OCI-M2 (cell line): ENCODE measurements around the gene ADCY6.

ENCODE experiments used
- DNase-seq: peaks from one replicate; lab custom pipeline; 2025; ENCODE audit not compliant: unreplicated experiment; lab: John Stamatoyannopoulos, UW

The ADCY6 gene

GRCh38 chr12:48788854-48789775 lies at the start of gene ADCY6:
ADCY6 (minus strand) TSS chr12:48789089; CDS start chr12:48783434, 5,655 bp downstream.
- no peak for DNase-seq

GRCh38 chr12:48838048-48838447 lies 49.2 kb upstream of the ADCY6 start:
- no peak for DNase-seq

- no peak for DNase-seq
Measured at GRCh38 chr12:48832321-48833060, 43.6 kb upstream of the ADCY6 start.

DNA sequence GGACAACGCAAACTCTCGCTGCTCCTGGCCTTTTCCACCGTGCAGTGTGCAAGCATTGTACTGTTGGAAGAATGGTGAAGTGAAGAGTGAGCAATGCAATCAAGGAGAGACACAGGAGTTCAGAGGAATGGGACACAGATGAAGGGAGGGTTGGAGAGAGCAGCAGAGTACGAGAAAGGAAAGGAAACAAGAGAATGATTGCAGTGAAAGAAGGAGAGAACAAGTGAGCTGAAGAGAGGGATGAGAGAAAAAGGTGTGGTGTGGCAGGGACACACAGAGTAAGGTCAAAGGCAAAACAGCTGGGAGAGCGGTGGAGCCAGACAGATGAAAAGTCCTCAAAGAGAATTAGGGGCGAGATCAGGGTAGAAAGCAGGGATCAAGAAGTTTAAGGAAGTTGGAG lies 42.4 kb upstream of the ADCY6 start:
- no peak for DNase-seq

GRCh38 chr12:48828841-48829575 lies 40.1 kb upstream of the ADCY6 start:
- no peak for DNase-seq

DNA sequence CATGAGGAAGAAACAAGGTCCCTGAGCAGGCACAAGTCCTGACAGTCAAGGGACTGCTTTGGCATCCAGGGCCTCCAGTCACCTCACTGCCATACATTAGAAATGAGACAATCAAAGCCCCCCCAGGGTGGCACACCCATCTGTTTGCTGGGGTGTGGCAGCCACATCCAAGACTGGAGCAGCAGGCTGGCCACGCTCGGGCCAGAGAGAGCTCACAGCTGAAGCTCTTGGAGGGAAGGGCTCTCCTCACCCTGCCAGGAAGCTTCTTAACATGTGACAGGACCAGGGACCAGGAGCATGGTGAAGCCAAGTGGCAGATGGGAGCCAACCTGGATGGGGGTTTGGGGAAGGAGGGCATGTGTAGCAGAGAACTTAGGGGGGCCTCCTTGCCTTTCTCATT lies 39.4 kb upstream of the ADCY6 start:
- DNase-seq = no peak

DNA sequence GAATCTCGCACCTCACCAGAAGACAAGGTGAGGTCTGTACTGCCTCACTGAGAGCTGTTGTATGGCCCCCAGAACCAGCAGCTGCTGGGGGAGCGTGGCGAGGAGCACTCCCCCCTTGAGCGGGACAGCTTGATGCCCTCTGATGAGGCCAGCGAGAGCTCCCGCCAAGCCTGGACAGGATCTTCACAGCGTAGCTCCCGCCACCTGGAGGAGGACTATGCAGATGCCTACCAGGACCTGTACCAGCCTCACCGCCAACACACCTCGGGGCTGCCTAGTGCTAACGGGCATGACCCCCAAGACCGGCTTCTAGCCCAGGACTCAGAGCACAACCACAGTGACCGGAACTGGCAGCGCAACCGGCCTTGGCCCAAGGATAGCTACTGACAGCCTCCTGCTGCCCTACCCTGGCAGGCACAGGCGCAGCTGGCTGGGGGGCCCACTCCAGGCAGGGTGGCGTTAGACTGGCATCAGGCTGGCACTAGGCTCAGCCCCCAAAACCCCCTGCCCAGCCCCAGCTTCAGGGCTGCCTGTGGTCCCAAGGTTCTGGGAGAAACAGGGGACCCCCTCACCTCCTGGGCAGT lies 38.7 kb upstream of the ADCY6 start:
- no peak for DNase-seq

- DNase-seq = no peak
Measured at GRCh38 chr12:48827026-48827425, 38.1 kb upstream of the ADCY6 start.

DNA sequence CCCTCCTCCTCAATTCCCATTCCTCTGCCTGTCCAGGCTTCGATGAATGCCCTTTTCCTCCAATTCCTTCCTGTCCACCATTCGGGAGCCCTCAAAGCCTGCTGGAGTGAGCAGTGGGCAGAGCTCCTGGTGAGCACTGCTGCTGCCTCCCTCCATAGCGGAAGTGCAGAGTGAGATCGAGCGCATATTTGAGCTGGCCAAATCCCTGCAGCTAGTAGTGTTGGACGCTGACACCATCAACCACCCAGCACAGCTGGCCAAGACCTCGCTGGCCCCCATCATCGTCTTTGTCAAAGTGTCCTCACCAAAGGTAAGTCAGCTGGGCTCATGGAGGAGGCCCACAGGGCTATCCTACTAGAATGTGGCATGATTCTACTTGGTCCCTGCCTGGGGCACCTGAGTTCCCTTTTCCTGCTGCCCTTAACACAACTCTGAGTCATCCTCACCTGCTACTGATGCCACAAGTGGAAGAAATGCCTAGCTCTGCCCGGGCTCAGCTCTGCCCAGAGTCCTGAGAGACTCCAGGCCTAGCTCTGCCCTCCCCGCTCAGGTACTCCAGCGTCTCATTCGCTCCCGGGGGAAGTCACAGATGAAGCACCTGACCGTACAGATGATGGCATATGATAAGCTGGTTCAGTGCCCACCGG lies 37.4 kb upstream of the ADCY6 start:
- no peak for DNase-seq

DNA sequence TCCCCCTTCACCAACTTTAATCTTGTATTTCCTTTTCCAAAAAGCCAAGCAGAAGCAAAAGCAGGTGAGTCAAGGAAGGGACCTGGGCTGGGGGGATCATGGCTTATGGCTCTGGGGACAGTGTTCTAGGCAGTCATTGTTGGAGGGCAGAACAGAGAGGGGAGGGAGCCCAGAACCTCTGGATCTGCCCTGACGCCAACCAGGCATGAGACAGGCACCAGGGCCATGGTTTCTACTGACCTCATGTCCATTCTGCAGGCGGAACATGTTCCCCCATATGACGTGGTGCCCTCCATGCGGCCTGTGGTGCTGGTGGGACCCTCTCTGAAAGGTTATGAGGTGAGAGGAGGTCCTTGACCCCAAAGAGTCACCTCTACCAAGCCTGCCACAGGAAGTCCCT lies 36.0 kb upstream of the ADCY6 start:
- no peak for DNase-seq

- no peak for DNase-seq
Measured at GRCh38 chr12:48824112-48824511, 35.2 kb upstream of the ADCY6 start.

DNA sequence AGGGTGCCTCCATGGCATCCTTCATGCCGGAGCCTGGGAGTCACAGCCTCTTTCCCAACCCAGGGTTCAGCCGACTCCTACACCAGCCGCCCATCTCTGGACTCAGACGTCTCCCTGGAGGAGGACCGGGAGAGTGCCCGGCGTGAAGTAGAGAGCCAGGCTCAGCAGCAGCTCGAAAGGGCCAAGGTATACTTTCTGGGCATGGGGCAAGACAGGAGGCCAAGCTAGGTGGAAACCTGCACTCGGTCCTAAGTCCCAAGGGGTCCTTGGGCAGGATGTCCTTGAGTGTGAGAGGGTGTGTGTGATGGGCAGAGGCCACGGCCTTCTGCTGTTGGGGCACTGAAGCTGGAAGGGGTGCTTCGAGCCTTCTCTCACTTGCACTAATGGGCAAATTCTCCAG lies 34.4 kb upstream of the ADCY6 start:
- DNase-seq = no peak

DNA sequence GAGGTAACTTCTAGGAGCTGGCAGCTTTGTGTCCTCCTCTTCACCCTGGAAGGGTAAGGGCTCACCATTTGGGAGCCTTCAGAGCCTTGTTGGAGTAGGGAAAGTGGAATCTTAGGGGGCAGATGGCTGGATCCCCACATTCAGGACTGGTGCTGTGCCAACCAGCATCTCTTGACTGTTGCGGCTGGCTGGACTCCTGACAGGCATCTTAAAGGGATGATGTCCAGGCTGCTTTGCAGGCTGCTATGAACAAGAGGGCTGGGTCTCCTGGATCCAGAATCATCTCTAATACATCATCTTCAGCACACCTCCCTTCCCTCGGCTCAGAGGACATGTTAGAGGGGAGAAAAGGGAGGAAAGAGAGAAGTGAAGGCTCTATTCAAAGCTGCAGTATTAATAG lies 33.8 kb upstream of the ADCY6 start:
- DNase-seq = no peak

DNA sequence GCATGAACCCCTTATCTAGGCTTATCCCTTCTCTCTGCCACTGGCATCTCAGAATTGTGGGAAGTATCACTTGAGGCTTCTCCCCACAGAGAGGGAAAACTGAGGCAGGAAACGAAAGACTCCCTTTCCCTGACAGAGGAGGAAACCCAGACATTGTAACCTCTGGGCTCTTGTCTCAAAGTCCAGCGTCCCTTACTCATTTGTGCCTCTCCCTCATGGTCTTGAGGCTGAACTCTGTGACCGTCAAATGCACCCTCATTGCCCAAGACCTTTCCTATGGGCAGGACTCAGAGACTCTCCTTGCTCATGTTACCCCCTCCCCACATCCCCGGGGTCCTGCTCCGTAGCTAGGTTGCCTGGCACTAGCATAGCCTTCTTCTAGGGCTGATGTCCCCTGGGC lies 33.2 kb upstream of the ADCY6 start:
- DNase-seq = no peak

DNA sequence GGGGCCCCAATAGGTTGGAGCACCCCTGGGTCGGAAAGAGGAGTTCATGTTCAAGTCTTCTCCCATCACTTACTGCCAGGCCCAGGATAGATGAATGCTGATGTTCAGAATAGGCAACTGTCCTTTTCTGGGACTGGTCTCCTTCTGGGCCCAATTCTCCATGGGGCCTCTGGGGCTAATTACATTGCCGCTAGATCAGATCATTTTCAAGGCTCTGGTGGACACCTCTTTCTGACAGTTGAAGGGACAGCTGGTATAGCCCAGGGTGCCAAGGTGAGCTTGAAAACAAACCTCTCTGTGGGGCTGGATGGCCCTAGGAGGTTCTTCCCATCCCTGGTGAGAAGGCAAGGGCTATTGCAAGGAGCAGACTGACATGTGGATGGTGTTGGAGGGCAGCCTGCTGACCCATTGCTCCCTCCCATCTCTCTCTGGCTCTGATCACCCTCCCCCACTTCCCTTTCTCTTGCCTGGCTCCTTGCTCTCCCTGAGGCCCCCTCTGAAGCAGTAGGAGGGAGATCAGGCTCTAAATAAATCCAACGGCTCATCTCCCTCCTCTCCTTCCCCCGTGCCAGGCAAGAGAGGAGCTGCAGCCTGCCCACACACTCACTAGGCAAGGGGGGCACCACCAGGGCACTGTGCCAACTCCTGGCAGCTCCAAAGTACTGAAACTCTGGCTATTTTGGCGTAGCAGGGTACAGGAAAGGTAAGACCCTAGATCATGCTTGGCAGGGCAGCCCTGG lies 31.3 kb upstream of the ADCY6 start:
- no peak for DNase-seq

DNA sequence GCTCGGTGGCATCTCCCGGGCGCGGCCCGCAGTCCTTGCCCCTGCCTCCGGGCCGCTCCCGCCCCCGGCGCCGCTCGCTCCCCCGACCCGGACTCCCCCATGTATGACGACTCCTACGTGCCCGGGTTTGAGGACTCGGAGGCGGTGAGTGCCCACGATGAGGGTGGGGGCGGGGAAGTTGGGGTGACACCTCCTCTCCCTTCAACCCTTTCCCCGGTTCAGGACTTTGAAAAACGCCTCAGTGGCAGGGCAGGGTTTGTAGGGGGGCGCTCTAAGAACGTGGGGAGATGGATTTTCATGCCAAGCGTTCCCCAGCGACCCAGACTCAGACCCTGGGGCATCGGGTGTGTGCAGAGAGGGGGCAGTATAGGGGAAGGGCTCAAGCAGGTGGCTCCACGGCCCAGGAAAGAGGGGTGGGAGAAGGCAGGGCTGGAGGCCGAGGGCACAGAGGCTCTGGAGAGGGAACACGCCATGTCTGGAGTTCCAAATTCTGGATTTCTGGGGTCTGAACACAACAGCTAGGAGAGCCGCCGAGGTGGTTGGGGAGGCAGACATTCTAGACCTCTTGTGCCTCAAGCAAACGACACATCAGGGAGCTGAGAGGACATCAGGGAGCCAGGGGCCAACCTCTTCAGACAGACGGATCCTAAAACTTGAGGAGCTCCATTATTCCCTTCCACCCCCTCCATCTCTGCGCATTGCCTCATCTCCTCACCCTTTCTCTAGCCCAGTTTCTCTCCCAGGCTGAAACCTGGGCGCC lies 30.1 kb upstream of the ADCY6 start:
- no peak for DNase-seq

GRCh38 chr12:48817873-48818830 lies 29.3 kb upstream of the ADCY6 start, which contains the start of gene CACNB3:
CACNB3 (plus strand) TSS chr12:48818496; CDS start chr12:48818930, 434 bp downstream.
- no peak for DNase-seq
